ENCODE measurements around the gene MAN1A2. TPM values are rescaled to one million over a fixed set of nuclear protein-coding genes. Genes with fewer than 3 reads are reported as not detected.

The MAN1A2 gene
- total and polyA plus RNA-seq, 9 of the 15 experiments (the other 6 are each of a cell fraction or from before 2014, with no cell fraction given), result 4.2 to 38.4 (median 18.7) TPM

DNA sequence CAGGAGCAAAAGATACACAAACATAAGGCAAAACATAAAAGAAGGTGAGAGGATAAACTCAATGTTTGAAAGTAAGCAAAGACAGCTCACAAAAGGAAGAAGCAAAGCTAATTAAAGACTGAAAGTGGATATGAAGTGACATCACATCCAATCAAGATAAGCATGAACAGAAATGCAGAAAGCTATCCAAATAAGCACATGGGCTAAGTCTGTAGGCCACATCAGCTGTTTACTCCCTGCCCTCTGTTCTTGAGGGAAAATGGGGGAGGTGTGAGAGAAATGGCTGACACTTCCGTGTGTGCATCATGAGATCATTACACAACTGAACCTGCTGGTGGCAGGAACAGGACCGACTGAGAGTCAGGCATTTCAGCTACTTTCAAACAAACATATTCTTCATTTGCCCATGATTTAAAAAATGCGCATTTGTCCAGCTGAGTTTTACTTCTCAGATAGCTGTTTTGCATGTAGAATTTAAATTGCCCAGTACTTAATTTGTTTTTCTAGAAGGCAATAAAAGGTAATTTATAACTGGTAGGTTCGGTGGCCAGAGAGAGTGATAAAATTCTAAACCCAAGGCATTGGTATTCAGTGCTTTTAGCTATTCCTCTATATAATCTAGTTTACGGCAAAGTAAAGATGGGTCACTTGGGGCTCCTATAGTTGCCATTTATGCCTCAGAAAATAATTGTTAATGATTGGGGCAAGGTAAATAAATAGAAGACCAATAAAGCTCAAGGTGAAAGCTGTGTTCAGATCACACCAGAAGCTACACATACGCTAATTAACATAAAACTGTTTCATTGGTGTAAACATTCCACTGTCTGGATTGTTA is 27.2 kb upstream of the MAN1A2 start (continued):
- TF ChIP-seq, protein P1, sequence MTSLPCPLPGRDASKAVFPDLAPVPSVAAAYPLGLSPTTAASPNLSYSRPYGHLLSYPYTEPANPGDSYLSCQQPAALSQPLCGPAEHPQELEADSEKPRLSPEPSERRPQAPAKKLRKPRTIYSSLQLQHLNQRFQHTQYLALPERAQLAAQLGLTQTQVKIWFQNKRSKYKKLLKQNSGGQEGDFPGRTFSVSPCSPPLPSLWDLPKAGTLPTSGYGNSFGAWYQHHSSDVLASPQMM (CRISPR knock-in tag; IDR thresholded peaks at IDR 0.05), result no peak
- TF ChIP-seq ZNF830 (CRISPR knock-in tag; IDR thresholded peaks at IDR 0.05), result no peak
- TF ChIP-seq FOXK2 (conservative IDR thresholded peaks at IDR 0.05 in 1 of 2, IDR thresholded peaks at IDR 0.05 in 1 of 2; ENCODE audit: low read depth in 2 of 2), result peak; percentile 91 to 94
- no peak for TF ChIP-seq SRSF3 (IDR thresholded peaks at IDR 0.05; ENCODE audit: insufficient read depth, low read length)
- TF ChIP-seq ETV6 (IDR thresholded peaks at IDR 0.05; ENCODE audit: borderline replicate concordance in 1 of 2, low read depth in 2 of 2, low read length in 1 of 2), result 0 out of 4 replicates have a peak, but pooled peaks of 1 of the 2 experiments have one; percentile 16
- TF ChIP-seq ETV6 (CRISPR knock-in tag; IDR thresholded peaks at IDR 0.05; ENCODE audit: borderline replicate concordance), result no peak
- TF ChIP-seq CBX5 (IDR thresholded peaks at IDR 0.05; ENCODE audit: borderline replicate concordance, low read depth), result peak; percentile 57; the same call in 1 of the 2 replicates
- no peak for TF ChIP-seq GATAD2A (IDR thresholded peaks at IDR 0.05)
- TF ChIP-seq FOXA3 (CRISPR knock-in tag; conservative IDR thresholded peaks at IDR 0.05 in 1 of 2, IDR thresholded peaks at IDR 0.05 in 1 of 2), result peak in 1 of 2 experiments; percentile 50; a peak in 2 of 4 replicates
- TF ChIP-seq ZBTB8A (IDR thresholded peaks at IDR 0.05; ENCODE audit: partially characterized antibody), result no peak
- TF ChIP-seq, protein P2, sequence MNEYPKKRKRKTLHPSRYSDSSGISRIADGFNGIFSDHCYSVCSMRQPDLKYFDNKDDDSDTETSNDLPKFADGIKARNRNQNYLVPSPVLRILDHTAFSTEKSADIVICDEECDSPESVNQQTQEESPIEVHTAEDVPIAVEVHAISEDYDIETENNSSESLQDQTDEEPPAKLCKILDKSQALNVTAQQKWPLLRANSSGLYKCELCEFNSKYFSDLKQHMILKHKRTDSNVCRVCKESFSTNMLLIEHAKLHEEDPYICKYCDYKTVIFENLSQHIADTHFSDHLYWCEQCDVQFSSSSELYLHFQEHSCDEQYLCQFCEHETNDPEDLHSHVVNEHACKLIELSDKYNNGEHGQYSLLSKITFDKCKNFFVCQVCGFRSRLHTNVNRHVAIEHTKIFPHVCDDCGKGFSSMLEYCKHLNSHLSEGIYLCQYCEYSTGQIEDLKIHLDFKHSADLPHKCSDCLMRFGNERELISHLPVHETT (CRISPR knock-in tag; conservative IDR thresholded peaks at IDR 0.05 in 1 of 2, IDR thresholded peaks at IDR 0.05 in 1 of 2), result peak in 1 of 2 experiments; percentile 84; a peak in 2 of 4 replicates
- no peak for TF ChIP-seq SPI1 (IDR thresholded peaks at IDR 0.05; ENCODE audit: borderline replicate concordance, low read depth, low read length)
- TF ChIP-seq KDM4B (IDR thresholded peaks at IDR 0.05; ENCODE audit: borderline replicate concordance in 2 of 2, low read depth in 1 of 2), result no peak
- TF ChIP-seq SMARCB1 (IDR thresholded peaks at IDR 0.05; ENCODE audit: insufficient read length, low read depth), result no peak
- no peak for TF ChIP-seq NUFIP1 (IDR thresholded peaks at IDR 0.05; ENCODE audit: partially characterized antibody)
- peak; percentile 40; the same call in 1 of the 2 replicates for TF ChIP-seq MAFG (tag; conservative IDR thresholded peaks at IDR 0.05)
- TF ChIP-seq ZNF274 (IDR thresholded peaks at IDR 0.05; ENCODE audit: borderline replicate concordance, low read depth, low read length), result no peak
- peak; percentile 88 for TF ChIP-seq ETV1 (tag; conservative IDR thresholded peaks at IDR 0.05; ENCODE audit: low read depth)
- TF ChIP-seq POLR2AphosphoS5 (IDR thresholded peaks at IDR 0.05; ENCODE audit: control insufficient read depth, insufficient read depth, low read depth, low read length), result no peak
- TF ChIP-seq, protein P3, sequence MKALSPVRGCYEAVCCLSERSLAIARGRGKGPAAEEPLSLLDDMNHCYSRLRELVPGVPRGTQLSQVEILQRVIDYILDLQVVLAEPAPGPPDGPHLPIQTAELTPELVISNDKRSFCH (CRISPR knock-in tag; IDR thresholded peaks at IDR 0.05), result no peak
- TF ChIP-seq, protein P3 (tag; IDR thresholded peaks at IDR 0.05), result peak; percentile 71
- TF ChIP-seq, protein P4, sequence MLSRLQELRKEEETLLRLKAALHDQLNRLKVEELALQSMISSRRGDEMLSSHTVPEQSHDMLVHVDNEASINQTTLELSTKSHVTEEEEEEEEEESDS (CRISPR knock-in tag; IDR thresholded peaks at IDR 0.05), result no peak
- TF ChIP-seq NFE2L1 (tag; IDR thresholded peaks at IDR 0.05; ENCODE audit: borderline replicate concordance, low read depth), result no peak

Data from K562 (cell line).